Measurements from ENCODE around the gene PPP2R2B.
"Not testable (repeated sequence)": the region's sequence is repeated elsewhere in the genome, so short reads cannot be mapped to it uniquely, and the experiment has no call there.

Gene PPP2R2B

GRCh38 chr5:146645342-146645741 lies 233.2 kb downstream of the PPP2R2B start:
- no peak for DNase-seq

GRCh38 chr5:146644831-146645230 lies 233.7 kb downstream of the PPP2R2B start:
- no peak for DNase-seq

- no peak for DNase-seq
Observed at GRCh38 chr5:146643776-146644175, 234.8 kb downstream of the PPP2R2B start.

GRCh38 chr5:146642410-146642809 lies 236.1 kb downstream of the PPP2R2B start:
- DNase-seq = no peak

- no peak for DNase-seq
Observed at GRCh38 chr5:146641941-146642340, 236.6 kb downstream of the PPP2R2B start.

- no peak for DNase-seq
Observed at GRCh38 chr5:146640285-146640896, 238.2 kb downstream of the PPP2R2B start.

- no peak for DNase-seq
Observed at GRCh38 chr5:146635443-146635842, 243.1 kb downstream of the PPP2R2B start.

GRCh38 chr5:146633323-146633764 lies 245.2 kb downstream of the PPP2R2B start:
- no peak for DNase-seq

GRCh38 chr5:146632620-146633322 lies 245.8 kb downstream of the PPP2R2B start:
- DNase-seq = no peak

- no peak for DNase-seq
Observed at GRCh38 chr5:146630472-146630871, 248.1 kb downstream of the PPP2R2B start.

GRCh38 chr5:146628950-146629349 lies 249.6 kb downstream of the PPP2R2B start:
- DNase-seq = no peak

GRCh38 chr5:146626936-146627335 lies 251.6 kb downstream of the PPP2R2B start:
- DNase-seq = no peak

GRCh38 chr5:146624179-146624578 lies 254.4 kb downstream of the PPP2R2B start:
- no peak for DNase-seq

- no peak for DNase-seq
Observed at GRCh38 chr5:146623666-146624065, 254.9 kb downstream of the PPP2R2B start.

- no peak for DNase-seq
Observed at GRCh38 chr5:146623009-146623408, 255.5 kb downstream of the PPP2R2B start.

GRCh38 chr5:146622391-146622790 lies 256.2 kb downstream of the PPP2R2B start:
- no peak for DNase-seq

- DNase-seq = no peak
Observed at GRCh38 chr5:146620669-146621051, 257.9 kb downstream of the PPP2R2B start.

GRCh38 chr5:146620031-146620668 lies 258.4 kb downstream of the PPP2R2B start:
- no peak for DNase-seq

GRCh38 chr5:146618434-146618833 lies 260.1 kb downstream of the PPP2R2B start:
- DNase-seq = no peak

GRCh38 chr5:146609731-146610130 lies 268.8 kb downstream of the PPP2R2B start:
- not testable (repeated sequence) for DNase-seq

- no peak for DNase-seq
Observed at GRCh38 chr5:146607659-146608332, 270.8 kb downstream of the PPP2R2B start.

- no peak for DNase-seq
Observed at GRCh38 chr5:146606893-146607292, 271.7 kb downstream of the PPP2R2B start.

GRCh38 chr5:146600376-146600775 lies 278.2 kb downstream of the PPP2R2B start:
- DNase-seq = no peak

Data from fibroblast of skin of scalp (primary cell).